Measurements from ENCODE around the gene IFT172. TPM values are rescaled to one million over a fixed set of nuclear protein-coding genes. Genes with fewer than 3 reads are reported as not detected.

The IFT172 gene
- total and polyA plus RNA-seq, 2 donors (not counting 3 experiments of a cell fraction or from before 2014, with no cell fraction given), result 29.4 to 34.1 TPM

GRCh38 chr2:27492557-27492956 lies 3.0 kb upstream of the IFT172 start:
- TF ChIP-seq EZH2 (IDR thresholded peaks at IDR 0.05; ENCODE audit: borderline replicate concordance, low read depth, low read length, severe bottlenecking) (no peak), CTCF (IDR thresholded peaks at IDR 0.05; ENCODE audit: extremely low read depth in 1 of 2, insufficient read depth in 1 of 2, low read depth in 1 of 2, low read length in 2 of 2) (no peak), MAX (IDR thresholded peaks at IDR 0.05; ENCODE audit: insufficient read depth, insufficient read length) (no peak), POLR2AphosphoS5 (IDR thresholded peaks at IDR 0.05; ENCODE audit: insufficient read depth, low read depth, low read length) (no peak), GATA2 (IDR thresholded peaks at IDR 0.05; ENCODE audit: insufficient read depth, insufficient read length, low read depth, low read length) (no peak), FOS (IDR thresholded peaks at IDR 0.05; ENCODE audit: borderline replicate concordance, insufficient read depth, low read length) (no peak), POLR2A (IDR thresholded peaks at IDR 0.05; ENCODE audit: low read depth, low read length) (no peak), MYC (IDR thresholded peaks at IDR 0.05; ENCODE audit: low read depth, low read length) (no peak), JUN (IDR thresholded peaks at IDR 0.05; ENCODE audit: borderline replicate concordance, insufficient read depth, insufficient read length, low read depth) (no peak)
- BruUV-seq (replicated peaks), result no TSS peak
- Histone ChIP-seq H3K9me3 (replicated peaks; ENCODE audit: control insufficient read depth, insufficient read depth, low read length) (no peaks in the 10 kb centered on the region), H4K20me1 (replicated peaks; ENCODE audit: control insufficient read depth, extremely low read depth, insufficient read depth, low read length) (no peaks in the 10 kb centered on the region), H3K27ac (ENCODE audit: insufficient read depth, low read depth, low read length) (no peak overlapping the region), H2AFZ (ENCODE audit: low read depth, low read length) (no peak overlapping the region), H3K9me1 (replicated peaks; ENCODE audit: control insufficient read depth, extremely low read depth, insufficient read depth, low read length) (no peaks in the 10 kb centered on the region), H3K79me2 (ENCODE audit: control insufficient read depth, insufficient read depth, low read length) (no peaks in the 10 kb centered on the region), H3K4me2 (ENCODE audit: insufficient read depth, low read length) (no peak overlapping the region), H3K4me1 (ENCODE audit: control insufficient read depth, extremely low read depth, insufficient read depth, low read length) (peaks cover 25% of the 10 kb centered on the region), H3K9ac (replicated peaks; ENCODE audit: extremely low read depth, insufficient read depth, low read length) (no peak overlapping the region), H3K36me3 (ENCODE audit: control insufficient read depth in 2 of 2, extremely low read depth in 1 of 2, insufficient read depth in 2 of 2, low read length in 2 of 2) (peaks cover 0 to 4% of the 10 kb centered on the region in 2 experiments), H3K27me3 (ENCODE audit: control insufficient read depth in 2 of 2, insufficient read depth in 2 of 2, low read length in 2 of 2) (no peaks in the 10 kb centered on the region), H3K4me3 (replicated peaks in 1 of 3; ENCODE audit: insufficient read depth in 1 of 3, low read depth in 1 of 3, low read length in 3 of 3) (no peak overlapping the region)
- intact Hi-C loops (cut with micrococcal nuclease), result no loop called here
- no peak for DNase-seq (ENCODE audit: low read depth, low spot score)
- ChIA-PET POLR2A (no interaction called here), CTCF (interaction anchor here (3.6 kb wide), 1 partner anchor 191 kb away, joined by 11 read pairs; no protein-coding TSS in a partner anchor)
- FAIRE-seq, result no peak
- dilution Hi-C loops (cut with MboI; ENCODE audit: extremely low pct_ligation_motif_present, low sequenced_read_pairs), result no loop called here
